ENCODE data around the gene OR6X1. TPM values are rescaled to one million over a fixed set of nuclear protein-coding genes. Genes with fewer than 3 reads are reported as not detected.
"Not testable (repeated sequence)": the region's sequence is repeated elsewhere in the genome, so short reads cannot be mapped to it uniquely, and the experiment has no call there.

Gene OR6X1
- total RNA-seq, 1 donor: not detected

DNA sequence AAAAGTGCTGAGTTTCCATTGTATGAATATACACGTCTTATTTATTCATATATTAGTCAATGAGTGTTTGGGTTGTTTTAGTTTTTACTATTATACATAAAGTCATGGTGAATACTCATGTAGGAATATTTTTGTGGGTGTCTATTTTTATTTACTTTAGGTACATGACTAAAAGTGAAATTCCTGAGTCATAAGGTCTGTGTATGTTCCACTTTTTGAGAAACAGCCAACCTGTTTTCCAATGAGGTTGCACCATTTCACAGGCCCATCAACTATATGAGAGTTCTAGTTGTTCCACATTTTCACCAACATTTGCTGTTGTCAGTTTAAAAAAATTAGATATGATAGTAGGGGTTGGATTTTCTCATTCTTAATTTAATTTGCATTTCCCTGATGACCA lies 6.6 kb upstream of the OR6X1 start:
- DNase-seq (ENCODE audit: low read depth): no peak
- H3K4me3 ChIP-seq (ENCODE audit: low read depth, low read length): no peak overlapping the region
- TF ChIP-seq, protein P1, sequence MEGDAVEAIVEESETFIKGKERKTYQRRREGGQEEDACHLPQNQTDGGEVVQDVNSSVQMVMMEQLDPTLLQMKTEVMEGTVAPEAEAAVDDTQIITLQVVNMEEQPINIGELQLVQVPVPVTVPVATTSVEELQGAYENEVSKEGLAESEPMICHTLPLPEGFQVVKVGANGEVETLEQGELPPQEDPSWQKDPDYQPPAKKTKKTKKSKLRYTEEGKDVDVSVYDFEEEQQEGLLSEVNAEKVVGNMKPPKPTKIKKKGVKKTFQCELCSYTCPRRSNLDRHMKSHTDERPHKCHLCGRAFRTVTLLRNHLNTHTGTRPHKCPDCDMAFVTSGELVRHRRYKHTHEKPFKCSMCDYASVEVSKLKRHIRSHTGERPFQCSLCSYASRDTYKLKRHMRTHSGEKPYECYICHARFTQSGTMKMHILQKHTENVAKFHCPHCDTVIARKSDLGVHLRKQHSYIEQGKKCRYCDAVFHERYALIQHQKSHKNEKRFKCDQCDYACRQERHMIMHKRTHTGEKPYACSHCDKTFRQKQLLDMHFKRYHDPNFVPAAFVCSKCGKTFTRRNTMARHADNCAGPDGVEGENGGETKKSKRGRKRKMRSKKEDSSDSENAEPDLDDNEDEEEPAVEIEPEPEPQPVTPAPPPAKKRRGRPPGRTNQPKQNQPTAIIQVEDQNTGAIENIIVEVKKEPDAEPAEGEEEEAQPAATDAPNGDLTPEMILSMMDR (IDR thresholded peaks at IDR 0.05; ENCODE audit: insufficient read depth, low read depth, low read length): no peak

DNA sequence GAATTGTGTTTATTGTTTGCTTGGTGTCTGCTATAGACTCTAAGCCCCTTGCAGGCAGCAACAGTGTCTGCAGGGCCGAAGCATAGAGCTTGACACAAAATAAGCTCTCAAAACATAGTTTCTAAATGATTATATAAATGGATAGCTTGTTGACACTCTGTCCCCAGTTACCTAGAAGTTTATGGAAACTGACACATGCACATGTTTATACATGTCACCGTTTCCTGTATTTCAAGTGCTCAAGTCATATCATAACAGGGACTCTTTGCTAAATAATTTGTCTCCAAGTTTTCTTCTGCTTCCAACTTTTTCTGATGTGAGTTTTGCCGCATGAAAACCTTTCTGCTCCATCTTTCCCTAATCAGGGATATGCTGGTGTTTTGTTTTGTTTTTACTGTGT lies 3.7 kb upstream of the OR6X1 start:
- no peak for DNase-seq (ENCODE audit: low read depth)
- TF ChIP-seq, protein P1 (IDR thresholded peaks at IDR 0.05; ENCODE audit: insufficient read depth, low read depth, low read length): no peak

DNA sequence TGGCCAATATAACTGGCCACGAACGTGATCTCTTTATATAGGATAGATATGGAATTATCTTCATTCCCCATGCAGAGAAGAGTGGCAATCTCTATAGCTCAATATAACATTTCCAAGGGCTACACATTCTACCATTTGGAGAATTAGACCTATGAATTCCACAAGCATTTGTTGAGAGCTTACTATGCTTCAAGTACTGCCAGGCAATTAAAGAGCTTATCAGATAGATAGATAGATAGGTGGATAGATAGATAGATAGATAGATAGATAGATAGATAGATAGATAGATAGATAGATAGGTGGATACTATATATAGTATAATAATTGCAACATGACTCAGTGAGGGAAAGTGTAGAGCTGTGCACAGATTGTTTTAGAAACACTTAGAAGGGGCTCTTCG lies 1.5 kb upstream of the OR6X1 start:
- TF ChIP-seq, protein P1 (IDR thresholded peaks at IDR 0.05; ENCODE audit: insufficient read depth, low read depth, low read length): no peak
- no peak overlapping the region for H3K4me3 ChIP-seq (ENCODE audit: low read depth, low read length)
- DNase-seq (ENCODE audit: low read depth): no peak

More for the DNA sequence above, 3.7 kb upstream of the OR6X1 start:
- H3K4me3 ChIP-seq (ENCODE audit: low read depth, low read length): no peak overlapping the region

DNA sequence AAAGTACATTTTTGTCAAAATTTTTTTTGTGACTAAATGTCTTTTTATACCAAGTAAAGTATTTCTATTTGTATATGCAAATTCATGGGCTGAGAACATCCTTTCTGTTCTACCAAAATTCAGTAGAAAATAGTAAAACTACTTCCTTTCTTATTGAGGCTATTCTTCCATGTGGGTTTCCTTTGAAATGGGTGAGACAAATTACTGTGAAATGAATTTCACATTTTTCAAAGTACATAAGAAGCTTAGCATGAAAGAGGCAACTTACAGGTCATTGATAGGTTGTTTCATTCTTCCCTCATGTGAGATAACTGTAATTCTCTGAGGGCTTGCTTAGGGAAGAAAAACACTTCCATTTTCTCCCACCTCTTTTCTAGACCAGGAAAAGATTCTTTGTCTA lies 1.0 kb upstream of the OR6X1 start:
- no peak overlapping the region for H3K4me3 ChIP-seq (ENCODE audit: low read depth, low read length)
- no peak for DNase-seq (ENCODE audit: low read depth)
- TF ChIP-seq, protein P1 (IDR thresholded peaks at IDR 0.05; ENCODE audit: insufficient read depth, low read depth, low read length): no peak

DNA sequence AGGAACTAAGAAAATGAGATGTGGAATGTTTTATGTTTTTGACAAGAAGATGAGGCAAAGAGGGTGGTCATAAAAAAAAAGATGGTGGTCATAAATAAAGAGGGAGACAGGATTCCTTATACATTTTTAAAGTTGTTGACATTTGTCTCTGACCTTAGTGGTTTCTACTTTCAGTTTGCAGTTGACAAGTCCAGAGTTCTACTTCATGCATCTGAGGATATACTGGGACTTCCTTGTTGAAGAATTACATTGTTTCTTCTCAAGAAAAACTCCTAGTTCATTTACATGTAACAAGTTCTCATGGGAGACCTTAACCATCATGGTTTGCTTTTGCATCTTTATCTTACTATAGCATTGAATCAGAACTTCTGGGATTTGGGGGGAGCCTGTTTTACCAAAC lies 1.2 kb downstream of the OR6X1 start:
- H3K4me3 ChIP-seq (ENCODE audit: low read depth, low read length): no peak overlapping the region
- TF ChIP-seq, protein P1 (IDR thresholded peaks at IDR 0.05; ENCODE audit: insufficient read depth, low read depth, low read length): no peak
- no peak for DNase-seq (ENCODE audit: low read depth)

DNA sequence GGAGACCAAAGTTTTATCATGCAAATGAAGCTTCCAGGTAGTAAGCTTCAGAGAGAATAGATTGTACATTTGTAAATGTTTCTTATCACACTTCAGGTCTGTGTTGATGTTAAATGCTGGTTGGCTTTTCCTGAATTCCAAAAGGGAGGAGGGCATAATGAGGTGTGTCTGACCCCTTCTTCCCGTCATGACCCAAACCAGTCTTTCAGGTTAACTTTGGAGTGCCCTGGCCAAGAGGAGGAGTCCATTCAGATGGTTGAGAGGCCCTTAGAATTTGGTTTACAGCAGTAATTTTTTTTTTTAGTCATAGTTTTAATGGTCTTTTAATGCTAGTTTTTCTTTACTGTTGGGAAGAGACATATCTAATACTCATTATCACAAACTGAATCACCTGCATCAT lies 2.5 kb downstream of the OR6X1 start:
- no peak overlapping the region for H3K4me3 ChIP-seq (ENCODE audit: low read depth, low read length)
- TF ChIP-seq, protein P1 (IDR thresholded peaks at IDR 0.05; ENCODE audit: insufficient read depth, low read depth, low read length): no peak

DNA sequence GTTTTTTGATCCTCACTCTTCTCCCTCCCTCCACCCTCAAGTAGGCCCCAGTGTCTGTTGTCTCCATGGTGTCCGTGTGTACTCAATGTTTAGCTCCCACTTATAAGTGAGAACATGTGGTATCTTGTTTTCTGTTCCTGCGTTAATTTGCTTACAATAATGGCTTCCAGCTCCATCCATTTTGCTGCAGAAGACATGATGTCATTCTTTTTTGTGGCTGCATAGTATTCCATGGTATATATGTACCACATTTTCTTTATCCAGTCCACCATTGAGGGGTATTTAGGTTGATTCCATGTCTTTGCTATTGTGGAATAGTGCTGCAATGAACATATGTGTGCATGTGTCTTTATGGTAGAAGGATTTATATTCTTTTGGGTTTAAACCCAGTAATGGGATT lies 6.0 kb downstream of the OR6X1 start:
- not testable (repeated sequence) for DNase-seq (ENCODE audit: low read depth); H3K4me3 ChIP-seq (ENCODE audit: low read depth, low read length)

More for the DNA sequence above, 2.5 kb downstream of the OR6X1 start:
- no peak for DNase-seq (ENCODE audit: low read depth)
